ENCODE data around the gene CECR2. TPM values are rescaled to one million over a fixed set of nuclear protein-coding genes. Genes with fewer than 3 reads are reported as not detected.

Gene CECR2
- total and polyA plus RNA-seq, 4 donors = 1.1 to 14.5 (median 7.7) TPM

DNA sequence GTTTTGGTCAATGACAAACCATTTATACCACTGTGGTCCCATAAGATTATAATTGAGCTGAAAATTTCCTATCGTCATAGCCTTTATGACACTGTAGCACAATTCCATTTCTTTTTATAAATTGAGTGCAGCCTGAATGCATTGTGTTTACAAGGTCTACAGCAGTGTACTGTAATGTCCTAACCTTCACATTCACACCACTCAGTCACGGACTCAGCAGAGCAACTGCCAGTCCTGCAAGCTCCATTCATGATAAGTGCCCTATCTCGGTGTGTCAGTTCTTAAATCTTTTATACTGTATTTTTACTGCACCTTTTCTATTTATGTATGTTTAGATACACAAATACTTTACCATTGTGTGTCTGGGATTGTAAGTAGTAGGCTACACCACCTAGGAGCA lies 138.8 kb downstream of the CECR2 start:
- TF ChIP-seq, protein P1, sequence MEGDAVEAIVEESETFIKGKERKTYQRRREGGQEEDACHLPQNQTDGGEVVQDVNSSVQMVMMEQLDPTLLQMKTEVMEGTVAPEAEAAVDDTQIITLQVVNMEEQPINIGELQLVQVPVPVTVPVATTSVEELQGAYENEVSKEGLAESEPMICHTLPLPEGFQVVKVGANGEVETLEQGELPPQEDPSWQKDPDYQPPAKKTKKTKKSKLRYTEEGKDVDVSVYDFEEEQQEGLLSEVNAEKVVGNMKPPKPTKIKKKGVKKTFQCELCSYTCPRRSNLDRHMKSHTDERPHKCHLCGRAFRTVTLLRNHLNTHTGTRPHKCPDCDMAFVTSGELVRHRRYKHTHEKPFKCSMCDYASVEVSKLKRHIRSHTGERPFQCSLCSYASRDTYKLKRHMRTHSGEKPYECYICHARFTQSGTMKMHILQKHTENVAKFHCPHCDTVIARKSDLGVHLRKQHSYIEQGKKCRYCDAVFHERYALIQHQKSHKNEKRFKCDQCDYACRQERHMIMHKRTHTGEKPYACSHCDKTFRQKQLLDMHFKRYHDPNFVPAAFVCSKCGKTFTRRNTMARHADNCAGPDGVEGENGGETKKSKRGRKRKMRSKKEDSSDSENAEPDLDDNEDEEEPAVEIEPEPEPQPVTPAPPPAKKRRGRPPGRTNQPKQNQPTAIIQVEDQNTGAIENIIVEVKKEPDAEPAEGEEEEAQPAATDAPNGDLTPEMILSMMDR (IDR thresholded peaks at IDR 0.05; ENCODE audit: control extremely low read depth, extremely low read depth) = no peak
- ATAC-seq (ENCODE audit: insufficient read depth, low FRiP score) (no peak), DNase-seq (no peak)
- whole genome bisulfite sequencing, 2 donors = 95 to 96% methylated on average over 3 of the region's 3 CpGs
- Histone ChIP-seq H3K27ac (ENCODE audit: low read depth in 1 of 2, low read length in 1 of 2) (no peak overlapping the region), H3K4me1 (ENCODE audit: control insufficient read depth in 5 of 5, insufficient read depth in 5 of 5, low read length in 5 of 5) (no peaks in the 10 kb centered on the region), H3K9ac (ENCODE audit: insufficient read depth in 1 of 2, low read length in 2 of 2) (no peak overlapping the region), H3K4me3 (no peak overlapping the region), H3K36me3 (ENCODE audit: control insufficient read depth in 4 of 4, insufficient read depth in 4 of 4, low read length in 4 of 4) (peaks cover 7 to 23% (median 13%) of the 10 kb centered on the region in 4 donors), H3K9me3 (ENCODE audit: control insufficient read depth in 4 of 4, insufficient read depth in 3 of 4, low read length in 3 of 4) (no peaks in the 10 kb centered on the region), H3K27me3 (ENCODE audit: control insufficient read depth in 3 of 3, insufficient read depth in 3 of 3, low read length in 2 of 3) (no peaks in the 10 kb centered on the region)

DNA sequence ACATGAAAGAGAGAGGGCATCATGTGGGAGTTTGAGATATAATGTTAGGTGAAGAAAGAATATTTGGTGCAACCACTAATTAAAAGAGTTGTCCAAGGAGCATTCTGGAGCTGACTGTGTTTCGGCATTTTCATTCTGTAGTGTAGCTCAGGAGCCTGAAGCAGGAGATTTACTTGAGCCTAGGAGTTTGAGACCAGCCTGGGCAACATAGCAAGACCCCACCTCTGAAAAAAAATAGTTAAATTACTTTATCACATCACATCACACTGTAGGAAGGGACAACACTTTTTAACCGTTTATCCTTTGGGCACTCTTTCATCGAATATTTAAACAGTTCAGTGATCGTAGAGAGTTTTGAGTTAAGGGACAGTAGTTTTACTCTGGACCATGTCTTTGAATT lies 143.7 kb downstream of the CECR2 start:
- Histone ChIP-seq H3K9me3 (ENCODE audit: control insufficient read depth in 4 of 4, insufficient read depth in 3 of 4, low read length in 3 of 4) (no peaks in the 10 kb centered on the region), H3K27me3 (ENCODE audit: control insufficient read depth in 3 of 3, insufficient read depth in 3 of 3, low read length in 2 of 3) (no peaks in the 10 kb centered on the region), H3K4me3 (no peak overlapping the region), H3K4me1 (ENCODE audit: control insufficient read depth in 5 of 5, insufficient read depth in 5 of 5, low read length in 5 of 5) (peaks cover 0 to 5% (median 0%) of the 10 kb centered on the region in 5 donors), H3K27ac (ENCODE audit: low read depth in 1 of 2, low read length in 1 of 2) (no peak overlapping the region), H3K9ac (ENCODE audit: insufficient read depth in 1 of 2, low read length in 2 of 2) (no peak overlapping the region), H3K36me3 (ENCODE audit: control insufficient read depth in 4 of 4, insufficient read depth in 4 of 4, low read length in 4 of 4) (peaks cover 4 to 9% (median 6%) of the 10 kb centered on the region in 4 donors)
- DNase-seq (no peak), ATAC-seq (ENCODE audit: insufficient read depth, low FRiP score) (no peak)
- 93 to 95% methylated on average over 4 of the region's 4 CpGs for WGBS, 2 donors
- TF ChIP-seq, protein P1 (IDR thresholded peaks at IDR 0.05; ENCODE audit: control extremely low read depth, extremely low read depth) = no peak

DNA sequence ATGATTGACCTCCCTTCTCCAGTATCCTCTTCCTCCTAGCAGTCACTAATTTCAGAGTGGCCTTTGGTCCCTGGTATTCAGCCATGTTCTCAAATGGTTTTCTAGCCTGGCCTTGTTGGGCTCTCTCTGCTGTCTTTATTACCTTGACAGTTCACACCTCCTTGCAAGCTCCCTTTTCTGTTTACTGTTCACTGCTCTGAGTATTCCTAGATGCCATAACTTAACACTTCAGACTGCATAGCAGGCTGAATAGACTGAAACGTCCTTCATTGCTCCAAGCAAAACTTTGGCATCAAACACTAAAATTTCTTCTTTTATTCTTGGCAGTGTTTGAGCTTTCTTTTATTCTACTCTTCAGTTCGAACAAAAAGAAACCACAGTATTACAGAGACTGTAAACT lies 144.4 kb downstream of the CECR2 start:
- H3K9ac ChIP-seq (ENCODE audit: insufficient read depth in 1 of 2, low read length in 2 of 2) = no peak overlapping the region
- peaks cover 0 to 5% (median 0%) of the 10 kb centered on the region in 5 donors for H3K4me1 ChIP-seq (ENCODE audit: control insufficient read depth in 5 of 5, insufficient read depth in 5 of 5, low read length in 5 of 5)
- no peak overlapping the region for H3K4me3 ChIP-seq
- TF ChIP-seq, protein P1 (IDR thresholded peaks at IDR 0.05; ENCODE audit: control extremely low read depth, extremely low read depth) = no peak
- DNase-seq = no peak
- no peaks in the 10 kb centered on the region for H3K27me3 ChIP-seq (ENCODE audit: control insufficient read depth in 3 of 3, insufficient read depth in 3 of 3, low read length in 2 of 3)
- H3K9me3 ChIP-seq (ENCODE audit: control insufficient read depth in 4 of 4, insufficient read depth in 3 of 4, low read length in 3 of 4) = no peaks in the 10 kb centered on the region
- H3K36me3 ChIP-seq (ENCODE audit: control insufficient read depth in 4 of 4, insufficient read depth in 4 of 4, low read length in 4 of 4) = peaks cover under 1 to 6% (median 5%) of the 10 kb centered on the region in 4 donors
- ATAC-seq (ENCODE audit: insufficient read depth, low FRiP score) = no peak
- H3K27ac ChIP-seq (ENCODE audit: low read depth in 1 of 2, low read length in 1 of 2) = peak overlapping the region in 1 of 2 donors; percentile 41
- 68 to 74% methylated on average over 2 of the region's 2 CpGs for WGBS, 2 donors

DNA sequence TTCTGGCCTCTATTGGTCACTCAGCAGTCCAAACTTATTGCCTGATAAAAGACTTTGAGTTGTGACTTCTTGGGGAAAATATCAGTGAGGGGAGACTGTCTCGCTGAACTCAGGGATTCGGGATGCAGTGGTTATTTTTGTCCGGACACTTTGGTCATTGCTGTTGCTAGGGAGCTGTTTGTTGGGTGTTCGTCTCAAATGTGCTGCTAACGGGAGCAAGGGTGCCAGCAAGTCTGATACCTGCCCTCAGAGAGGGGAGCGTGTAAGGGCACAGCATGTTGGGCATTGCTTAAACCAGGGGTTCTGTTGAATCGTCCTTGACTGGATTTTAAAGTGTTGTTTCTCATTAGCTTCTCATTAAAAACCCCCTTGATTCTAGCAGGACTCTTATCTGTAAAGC lies 144.8 kb downstream of the CECR2 start:
- H3K9me3 ChIP-seq (ENCODE audit: control insufficient read depth in 4 of 4, insufficient read depth in 3 of 4, low read length in 3 of 4) = no peaks in the 10 kb centered on the region
- peaks cover 0 to 4% (median 4%) of the 10 kb centered on the region in 4 donors for H3K36me3 ChIP-seq (ENCODE audit: control insufficient read depth in 4 of 4, insufficient read depth in 4 of 4, low read length in 4 of 4)
- ATAC-seq (ENCODE audit: insufficient read depth, low FRiP score) (no peak), DNase-seq (no peak)
- H3K4me3 ChIP-seq = no peak overlapping the region
- no peak overlapping the region for H3K27ac ChIP-seq (ENCODE audit: low read depth in 1 of 2, low read length in 1 of 2)
- TF ChIP-seq, protein P1 (IDR thresholded peaks at IDR 0.05; ENCODE audit: control extremely low read depth, extremely low read depth) = no peak
- H3K4me1 ChIP-seq (ENCODE audit: control insufficient read depth in 5 of 5, insufficient read depth in 5 of 5, low read length in 5 of 5) = peaks cover 0 to 5% (median 0%) of the 10 kb centered on the region in 5 donors
- H3K27me3 ChIP-seq (ENCODE audit: control insufficient read depth in 3 of 3, insufficient read depth in 3 of 3, low read length in 2 of 3) = no peaks in the 10 kb centered on the region
- WGBS, 2 donors = 93 to 95% methylated on average over 7 of the region's 7 CpGs
- no peak overlapping the region for H3K9ac ChIP-seq (ENCODE audit: insufficient read depth in 1 of 2, low read length in 2 of 2)
